VCaP (cell line): ENCODE data around the gene SERINC5.

Source experiments
- H3K27ac ChIP-seq: fragments of 450-650 bp; 2 replicates; pipeline ENCODE4 v1.5.1; 2017
- TF ChIP-seq, protein P1 (sequence below): fragments of 450-650 bp; conservative IDR thresholded peaks from 2 replicates; pipeline ENCODE4 v1.5.1; 2017; ENCODE audit warnings: mild to moderate bottlenecking, moderate library complexity

The SERINC5 gene

GRCh38 chr5:80269991-80270438, 14.2 kb upstream of the SERINC5 start:
- H3K27ac ChIP-seq: peak overlapping the region; percentile 69
- TF ChIP-seq, protein P1, sequence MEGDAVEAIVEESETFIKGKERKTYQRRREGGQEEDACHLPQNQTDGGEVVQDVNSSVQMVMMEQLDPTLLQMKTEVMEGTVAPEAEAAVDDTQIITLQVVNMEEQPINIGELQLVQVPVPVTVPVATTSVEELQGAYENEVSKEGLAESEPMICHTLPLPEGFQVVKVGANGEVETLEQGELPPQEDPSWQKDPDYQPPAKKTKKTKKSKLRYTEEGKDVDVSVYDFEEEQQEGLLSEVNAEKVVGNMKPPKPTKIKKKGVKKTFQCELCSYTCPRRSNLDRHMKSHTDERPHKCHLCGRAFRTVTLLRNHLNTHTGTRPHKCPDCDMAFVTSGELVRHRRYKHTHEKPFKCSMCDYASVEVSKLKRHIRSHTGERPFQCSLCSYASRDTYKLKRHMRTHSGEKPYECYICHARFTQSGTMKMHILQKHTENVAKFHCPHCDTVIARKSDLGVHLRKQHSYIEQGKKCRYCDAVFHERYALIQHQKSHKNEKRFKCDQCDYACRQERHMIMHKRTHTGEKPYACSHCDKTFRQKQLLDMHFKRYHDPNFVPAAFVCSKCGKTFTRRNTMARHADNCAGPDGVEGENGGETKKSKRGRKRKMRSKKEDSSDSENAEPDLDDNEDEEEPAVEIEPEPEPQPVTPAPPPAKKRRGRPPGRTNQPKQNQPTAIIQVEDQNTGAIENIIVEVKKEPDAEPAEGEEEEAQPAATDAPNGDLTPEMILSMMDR: no peak

GRCh38 chr5:80268916-80269315, 13.1 kb upstream of the SERINC5 start:
- peak overlapping the region; percentile 69 for H3K27ac ChIP-seq

DNA sequence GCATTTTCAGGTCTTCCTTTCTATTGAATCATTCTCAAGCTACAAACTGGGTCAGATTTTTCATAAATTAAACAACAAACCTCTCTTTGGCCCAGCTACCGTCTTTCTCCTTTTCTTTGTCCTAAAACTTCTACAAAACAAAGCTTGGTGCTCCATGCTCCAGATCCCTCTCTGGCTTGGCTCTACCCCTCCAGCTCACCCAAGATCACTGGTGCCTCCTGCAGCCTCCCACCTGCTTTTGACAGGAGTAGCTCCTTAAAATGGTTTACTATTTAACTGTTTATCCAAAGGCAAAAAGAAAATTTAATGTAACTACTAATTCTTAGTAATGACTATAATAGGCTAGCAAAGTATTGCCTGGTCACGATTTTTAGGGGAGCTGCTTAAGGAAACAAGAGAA, 10.7 kb upstream of the SERINC5 start:
- no peak overlapping the region for H3K27ac ChIP-seq
- TF ChIP-seq, protein P1: no peak

More at GRCh38 chr5:80268916-80269315, 13.1 kb upstream of the SERINC5 start:
- TF ChIP-seq, protein P1: no peak

- no peak overlapping the region for H3K27ac ChIP-seq
- TF ChIP-seq, protein P1: no peak
Observed at GRCh38 chr5:80260461-80260860, 4.6 kb upstream of the SERINC5 start.

- TF ChIP-seq, protein P1: no peak
- H3K27ac ChIP-seq: no peak overlapping the region
Observed at GRCh38 chr5:80259511-80260203, 3.8 kb upstream of the SERINC5 start.

- peak overlapping the region; percentile 73 for H3K27ac ChIP-seq
- TF ChIP-seq, protein P1: no peak
Observed at GRCh38 chr5:80255431-80255810, 427 bp downstream of the SERINC5 start.

DNA sequence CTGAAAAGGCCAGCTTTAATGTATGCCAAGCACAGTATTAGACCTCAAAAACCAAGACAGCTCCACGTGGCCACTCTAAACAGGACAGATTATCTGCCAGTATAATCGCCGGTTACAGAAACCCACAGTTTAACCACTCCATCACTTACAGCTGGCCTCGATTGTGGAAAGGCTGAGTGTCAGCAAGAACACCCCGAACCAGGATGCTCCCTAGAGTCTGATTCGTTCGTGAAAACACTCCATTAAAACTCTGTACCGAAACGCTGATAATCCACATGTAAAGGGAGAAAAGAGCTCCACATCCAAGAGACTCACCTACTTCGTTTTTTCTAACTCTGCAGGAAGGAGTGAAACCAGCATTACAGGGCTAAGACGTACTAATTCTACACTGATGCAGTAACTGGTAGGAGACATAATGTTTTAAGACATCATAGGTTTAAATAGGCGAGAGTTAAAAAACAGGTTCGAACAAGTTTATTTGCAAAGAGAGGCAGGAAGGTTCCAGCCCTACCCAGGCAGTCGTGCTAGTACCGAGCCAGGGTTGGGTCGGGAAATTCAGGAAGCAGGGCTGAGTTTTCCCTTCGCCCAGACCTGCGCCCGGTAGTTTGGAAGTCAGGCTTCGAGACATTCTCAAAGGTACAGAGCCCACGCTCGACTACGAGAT, 949 bp downstream of the SERINC5 start:
- TF ChIP-seq, protein P1: no peak
- peak overlapping the region; percentile 73 for H3K27ac ChIP-seq
